WTC11 (cell line): ENCODE results near the gene PHACTR3. TPM values are rescaled to one million over a fixed set of nuclear protein-coding genes. Genes with fewer than 3 reads are reported as not detected.

Experiments
- ATAC-seq: fragments of 200-7000 bp; cut with Tn5 transposase; 2 replicates; pipeline ENCODE4 v1.10.0; 2021; ENCODE audit warnings: mild to moderate bottlenecking, moderate library complexity
- CTCF ChIA-PET: fragments of 300-600 bp; sonication (Branson Sonifier 250); formaldehyde crosslinking; loops from one replicate; lab custom pipeline; 2021; ENCODE audit warnings: antibody characterized with exemption; lab: Charles Lee
- POLR2A ChIA-PET: fragments of 350-600 bp; sonication (Branson Sonifier 250); formaldehyde crosslinking; loops from one replicate; lab custom pipeline; 2021; ENCODE audit warnings: antibody characterized with exemption; lab: Charles Lee
- DNase-seq: peaks from one replicate; pipeline ENCODE4 v3.0.0; 2021; ENCODE audit warnings: low spot score
- H3K27ac Mint-ChIP-seq: 2 replicates; pipeline ENCODE4 v1.8.0; 2021; ENCODE audit warnings: mixed read lengths
- H3K27me3 Mint-ChIP-seq: 2 replicates; pipeline ENCODE4 v1.8.0; 2021; ENCODE audit warnings: low read depth, mild to moderate bottlenecking, moderate library complexity, mixed read lengths
- H3K36me3 Mint-ChIP-seq: 2 replicates; pipeline ENCODE4 v1.8.0; 2021; ENCODE audit warnings: mixed read lengths
- H3K4me1 Mint-ChIP-seq: 2 replicates; pipeline ENCODE4 v1.8.0; 2022; ENCODE audit warnings: mixed read lengths
- H3K4me3 Mint-ChIP-seq: 2 replicates; pipeline ENCODE4 v1.8.0; 2021; ENCODE audit warnings: mild to moderate bottlenecking, moderate library complexity, mixed read lengths
- H3K9me3 Mint-ChIP-seq: 2 replicates; pipeline ENCODE4 v1.8.0; 2021; ENCODE audit warnings: mixed read lengths
- ARID4B ChIP-seq: sonication (generic); formaldehyde crosslinking; IDR thresholded peaks from 2 replicates; pipeline ENCODE4 v1.8.0; 2023; ENCODE audit warnings: missing genetic modification reagents, mild to moderate bottlenecking, borderline replicate concordance
- CREM ChIP-seq: sonication (generic); formaldehyde crosslinking; IDR thresholded peaks from 2 replicates; pipeline ENCODE4 v1.8.1; 2022; ENCODE audit warnings: mild to moderate bottlenecking, missing genetic modification reagents, moderate library complexity
- CTCF ChIP-seq: fragments of 200-600 bp; IDR thresholded peaks from 2 replicates; pipeline ENCODE4 v1.8.0; 2022; ENCODE audit warnings: antibody characterized with exemption
- GTF2I ChIP-seq: fragments of 250-450 bp; sonication (Bioruptor Pico); conservative IDR thresholded peaks from 2 replicates; pipeline ENCODE4 v1.4.0; 2021; ENCODE audit warnings: mild to moderate bottlenecking
- HMGXB4 ChIP-seq: sonication (generic); formaldehyde crosslinking; IDR thresholded peaks from 2 replicates; pipeline ENCODE4 v1.8.1; 2023; ENCODE audit warnings: mild to moderate bottlenecking, moderate library complexity, missing genetic modification reagents
- MYBL2 ChIP-seq: sonication (generic); formaldehyde crosslinking; IDR thresholded peaks from 2 replicates; pipeline ENCODE4 v1.8.1; 2023; ENCODE audit warnings: mild to moderate bottlenecking, moderate library complexity, missing genetic modification reagents
- NR2C2 ChIP-seq: sonication (generic); formaldehyde crosslinking; IDR thresholded peaks from 2 replicates; pipeline ENCODE4 v1.8.0; 2022; ENCODE audit warnings: mild to moderate bottlenecking, missing genetic modification reagents
- ZNF138 ChIP-seq: sonication (generic); formaldehyde crosslinking; conservative IDR thresholded peaks from 2 replicates; pipeline ENCODE4 v1.8.1; 2022; ENCODE audit warnings: mild to moderate bottlenecking, moderate library complexity, missing genetic modification reagents
- ZNF232 ChIP-seq: sonication (generic); formaldehyde crosslinking; IDR thresholded peaks from 2 replicates; pipeline ENCODE4 v1.8.0; 2022; ENCODE audit warnings: mild to moderate bottlenecking, missing genetic modification reagents
- ZNF281 ChIP-seq: sonication (generic); formaldehyde crosslinking; IDR thresholded peaks from 2 replicates; pipeline ENCODE4 v1.8.0; 2023; ENCODE audit warnings: mild to moderate bottlenecking, missing genetic modification reagents
- total RNA-seq: library from RNA; stranded (reverse); gene quantifications from 3 replicates; pipeline ENCODE4 v1.2.3, GENCODE V29; 2021
- TF ChIP-seq, protein P1 (sequence below): sonication (generic); formaldehyde crosslinking; IDR thresholded peaks from 2 replicates; pipeline ENCODE4 v1.8.1; 2022; ENCODE audit warnings: low read depth, mild to moderate bottlenecking, moderate library complexity, missing genetic modification reagents, borderline replicate concordance
- TF ChIP-seq, protein P2 (sequence below): sonication (generic); formaldehyde crosslinking; IDR thresholded peaks from 2 replicates; pipeline ENCODE4 v1.8.0; 2022; ENCODE audit warnings: mild to moderate bottlenecking, missing genetic modification reagents
- TF ChIP-seq, protein P3 (sequence below): sonication (generic); formaldehyde crosslinking; IDR thresholded peaks from 2 replicates; pipeline ENCODE4 v1.8.1; 2022; ENCODE audit warnings: mild to moderate bottlenecking, missing genetic modification reagents, moderate library complexity, borderline replicate concordance
- TF ChIP-seq, protein P4 (sequence below): sonication (generic); formaldehyde crosslinking; IDR thresholded peaks from 2 replicates; pipeline ENCODE4 v1.8.0; 2022; ENCODE audit warnings: mild to moderate bottlenecking, missing genetic modification reagents

PHACTR3 gene
- total RNA-seq, 1 experiment from 2014 or later, result 0.28 TPM

- POLR2A ChIA-PET, result no interaction called here
- no peak overlapping the region for H3K4me3 Mint-ChIP-seq
- no peaks in the 10 kb centered on the region for H3K36me3 Mint-ChIP-seq
- peaks cover 31% of the 10 kb centered on the region for H3K27me3 Mint-ChIP-seq
- H3K9me3 Mint-ChIP-seq, result peaks cover 16% of the 10 kb centered on the region
- CTCF ChIA-PET, result no interaction called here
- no peak for ATAC-seq
- TF ChIP-seq ZNF281 (CRISPR knock-in tag) (no peak), ZNF232 (no peak)
- TF ChIP-seq, all 79 proteins: peak for 0
- Mint-ChIP-seq H3K4me1 (no peaks in the 10 kb centered on the region), H3K27ac (no peak overlapping the region)
- no peak for DNase-seq
These were observed 86.6 kb downstream of the PHACTR3 start for GRCh38 chr20:59690976-59691375.

GRCh38 chr20:59692139-59692538 is 87.8 kb downstream of the PHACTR3 start:
- ChIA-PET POLR2A (no interaction called here), CTCF (no interaction called here)
- H3K27ac Mint-ChIP-seq, result no peak overlapping the region
- H3K4me1 Mint-ChIP-seq, result no peaks in the 10 kb centered on the region
- peaks cover 16% of the 10 kb centered on the region for H3K9me3 Mint-ChIP-seq
- H3K4me3 Mint-ChIP-seq, result no peak overlapping the region
- no peak for TF ChIP-seq MYBL2 (CRISPR knock-in tag)
- TF ChIP-seq ARID4B, result no peak
- no peak for TF ChIP-seq HMGXB4 (CRISPR knock-in tag)
- TF ChIP-seq ZNF138, result no peak
- TF ChIP-seq, protein P1, sequence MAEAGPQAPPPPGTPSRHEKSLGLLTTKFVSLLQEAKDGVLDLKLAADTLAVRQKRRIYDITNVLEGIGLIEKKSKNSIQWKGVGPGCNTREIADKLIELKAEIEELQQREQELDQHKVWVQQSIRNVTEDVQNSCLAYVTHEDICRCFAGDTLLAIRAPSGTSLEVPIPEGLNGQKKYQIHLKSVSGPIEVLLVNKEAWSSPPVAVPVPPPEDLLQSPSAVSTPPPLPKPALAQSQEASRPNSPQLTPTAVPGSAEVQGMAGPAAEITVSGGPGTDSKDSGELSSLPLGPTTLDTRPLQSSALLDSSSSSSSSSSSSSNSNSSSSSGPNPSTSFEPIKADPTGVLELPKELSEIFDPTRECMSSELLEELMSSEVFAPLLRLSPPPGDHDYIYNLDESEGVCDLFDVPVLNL, result no peak
- TF ChIP-seq, protein P2, sequence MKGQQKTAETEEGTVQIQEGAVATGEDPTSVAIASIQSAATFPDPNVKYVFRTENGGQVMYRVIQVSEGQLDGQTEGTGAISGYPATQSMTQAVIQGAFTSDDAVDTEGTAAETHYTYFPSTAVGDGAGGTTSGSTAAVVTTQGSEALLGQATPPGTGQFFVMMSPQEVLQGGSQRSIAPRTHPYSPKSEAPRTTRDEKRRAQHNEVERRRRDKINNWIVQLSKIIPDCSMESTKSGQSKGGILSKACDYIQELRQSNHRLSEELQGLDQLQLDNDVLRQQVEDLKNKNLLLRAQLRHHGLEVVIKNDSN (CRISPR knock-in tag), result no peak
- TF ChIP-seq NR2C2 (CRISPR knock-in tag), result no peak
- TF ChIP-seq, protein P3, sequence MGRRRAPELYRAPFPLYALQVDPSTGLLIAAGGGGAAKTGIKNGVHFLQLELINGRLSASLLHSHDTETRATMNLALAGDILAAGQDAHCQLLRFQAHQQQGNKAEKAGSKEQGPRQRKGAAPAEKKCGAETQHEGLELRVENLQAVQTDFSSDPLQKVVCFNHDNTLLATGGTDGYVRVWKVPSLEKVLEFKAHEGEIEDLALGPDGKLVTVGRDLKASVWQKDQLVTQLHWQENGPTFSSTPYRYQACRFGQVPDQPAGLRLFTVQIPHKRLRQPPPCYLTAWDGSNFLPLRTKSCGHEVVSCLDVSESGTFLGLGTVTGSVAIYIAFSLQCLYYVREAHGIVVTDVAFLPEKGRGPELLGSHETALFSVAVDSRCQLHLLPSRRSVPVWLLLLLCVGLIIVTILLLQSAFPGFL (CRISPR knock-in tag), result no peak
- TF ChIP-seq GTF2I, result no peak
- TF ChIP-seq, protein P4, sequence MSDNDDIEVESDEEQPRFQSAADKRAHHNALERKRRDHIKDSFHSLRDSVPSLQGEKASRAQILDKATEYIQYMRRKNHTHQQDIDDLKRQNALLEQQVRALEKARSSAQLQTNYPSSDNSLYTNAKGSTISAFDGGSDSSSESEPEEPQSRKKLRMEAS (CRISPR knock-in tag), result no peak
- TF ChIP-seq CTCF, result no peak
- no peak for TF ChIP-seq CREM (CRISPR knock-in tag)
- H3K27me3 Mint-ChIP-seq, result peaks cover 41% of the 10 kb centered on the region
- ATAC-seq (no peak), DNase-seq (no peak)
- no peaks in the 10 kb centered on the region for H3K36me3 Mint-ChIP-seq
